B cell (primary cell): ENCODE measurements around the gene RIT2. TPM values are rescaled to one million over a fixed set of nuclear protein-coding genes. Genes with fewer than 3 reads are reported as not detected.

Experiments used
- ATAC-seq: fragments of 200-7000 bp; cut with Tn5 transposase; one replicate; pipeline ENCODE4 v1.10.0; 2021; ENCODE audit warnings: low read depth, mild to moderate bottlenecking, moderate number of reproducible peaks, moderate library complexity
- CTCF ChIA-PET: fragments of 350-600 bp; sonication (Branson Sonifier 250); formaldehyde crosslinking; loops from one replicate; lab custom pipeline; 2021; ENCODE audit warnings: antibody characterized with exemption, inconsistent platforms; lab: Charles Lee
- POLR2A ChIA-PET: fragments of 350-600 bp; sonication (Branson Sonifier 250); formaldehyde crosslinking; loops from one replicate; lab custom pipeline; 2021; ENCODE audit warnings: antibody characterized with exemption; lab: Charles Lee
- DNase-seq: peaks from one replicate; pipeline ENCODE4 v3.0.0; 2013
- H2AFZ ChIP-seq: 2 replicates; pipeline ENCODE4 v1.6.1; 2012; ENCODE audit warnings: mild to moderate bottlenecking, low read depth, low read length; ENCODE audit not compliant: insufficient read depth, poor library complexity, severe bottlenecking
- H3K27ac ChIP-seq, 2 donors: 1 replicate in 1 of 2; 2 replicates in 1 of 2; pipeline ENCODE4 v1.5.1; 2012 to 2013; ENCODE audit warnings: low read length in 2 of 2, mild to moderate bottlenecking in 2 of 2, moderate library complexity in 1 of 2
- H3K27me3 ChIP-seq, 4 experiments: fragments of 200-600 bp in 1 of 4; sonication (generic) in 1 of 4; replicated peaks in 1 of 4; 1 replicate in 2 of 4; 2 replicates in 2 of 4; pipeline versions ENCODE4 v1.6.1 to v1.7.0; 2013 to 2016; ENCODE audit warnings: low read length in 3 of 4, mild to moderate bottlenecking in 2 of 4, mixed read lengths in 1 of 4, moderate library complexity in 1 of 4; ENCODE audit not compliant: insufficient read depth in 4 of 4, control insufficient read depth in 3 of 4; ENCODE audit errors: control extremely low read depth in 1 of 4
- H3K36me3 ChIP-seq, 2 experiments: replicated peaks in 1 of 2; 1 replicate in 1 of 2; 2 replicates in 1 of 2; pipeline versions ENCODE4 v1.6.1 to v1.7.1; 2013; ENCODE audit warnings: low read length in 1 of 2; ENCODE audit not compliant: insufficient read depth in 2 of 2, control insufficient read depth in 1 of 2; ENCODE audit errors: control extremely low read depth in 1 of 2, extremely low read depth in 1 of 2
- H3K4me1 ChIP-seq, 2 donors: fragments of 200-600 bp in 1 of 2; sonication (generic) in 1 of 2; 1 replicate in 1 of 2; 2 replicates in 1 of 2; pipeline versions ENCODE4 v1.5.1 to v1.6.1; 2013 to 2017; ENCODE audit warnings: low read length in 2 of 2; ENCODE audit not compliant: control insufficient read depth in 2 of 2, insufficient read depth in 2 of 2
- H3K4me2 ChIP-seq: replicated peaks from 2 replicates; pipeline ENCODE3; 2012; ENCODE audit warnings: mild to moderate bottlenecking, low read depth, low read length; ENCODE audit not compliant: poor library complexity, severe bottlenecking
- H3K4me3 ChIP-seq, 5 experiments: fragments of 200-600 bp in 1 of 5; sonication (generic) in 1 of 5; 1 replicate in 3 of 5; 2 replicates in 2 of 5; pipeline versions ENCODE4 v1.5.1 to v1.7.0; 2011 to 2016; ENCODE audit warnings: low read length in 4 of 5, mild to moderate bottlenecking in 4 of 5, low read depth in 2 of 5, control low read depth in 1 of 5, moderate library complexity in 1 of 5; ENCODE audit not compliant: insufficient read depth in 1 of 5; ENCODE audit errors: control extremely low read depth in 1 of 5, extremely low read depth in 1 of 5
- H3K79me2 ChIP-seq: fragments of 200-600 bp; sonication (generic); one replicate; pipeline ENCODE4 v1.6.0; 2016; ENCODE audit warnings: low read length; ENCODE audit not compliant: control insufficient read depth, insufficient read depth
- H3K9ac ChIP-seq: fragments of 200-600 bp; sonication (generic); 2 replicates; pipeline ENCODE4 v1.6.1; 2017; ENCODE audit warnings: mild to moderate bottlenecking, low read length, moderate library complexity
- H3K9me3 ChIP-seq, 3 donors: one replicate each; pipeline versions ENCODE4 v1.6.1 to v1.7.1; 2013; ENCODE audit warnings: low read length in 2 of 3; ENCODE audit not compliant: control insufficient read depth in 2 of 3, insufficient read depth in 1 of 3; ENCODE audit errors: control extremely low read depth in 1 of 3
- H4K20me1 ChIP-seq: 2 replicates; pipeline ENCODE4 v1.6.0; 2012; ENCODE audit warnings: mild to moderate bottlenecking, low read length; ENCODE audit not compliant: insufficient read depth, control insufficient read depth, poor library complexity, severe bottlenecking
- H3K27ac Mint-ChIP-seq: one replicate; pipeline ENCODE4 v1.8.0; 2021; ENCODE audit warnings: mixed read lengths
- H3K27me3 Mint-ChIP-seq: one replicate; pipeline ENCODE4 v1.8.0; 2021; ENCODE audit warnings: mixed read lengths
- H3K4me1 Mint-ChIP-seq: one replicate; pipeline ENCODE4 v1.8.0; 2021; ENCODE audit warnings: mixed read lengths
- H3K4me3 Mint-ChIP-seq: one replicate; pipeline ENCODE4 v1.8.0; 2021; ENCODE audit warnings: mixed read lengths
- H3K9me3 Mint-ChIP-seq: one replicate; pipeline ENCODE4 v1.8.0; 2022; ENCODE audit warnings: mixed read lengths; ENCODE audit not compliant: insufficient read depth
- CTCF ChIP-seq: fragments of 200-600 bp; IDR thresholded peaks from one replicate; pipeline ENCODE4 v1.8.0; 2022; ENCODE audit warnings: antibody characterized with exemption, mild to moderate bottlenecking
- EZH2 ChIP-seq: IDR thresholded peaks from 2 replicates; pipeline ENCODE4 v1.6.1; 2012; ENCODE audit warnings: borderline replicate concordance, low read depth, mild to moderate bottlenecking, moderate library complexity, low read length; ENCODE audit not compliant: insufficient read depth, poor library complexity, severe bottlenecking
- WGBS: methylation state at CpG from one replicate; pipeline ENCODE4 v1.1.5; 2013; ENCODE audit warnings: missing lambda C conversion rate; ENCODE audit not compliant: insufficient coverage; 5-methylcytosine and 5-hydroxymethylcytosine counted together
- intact Hi-C: fragments of 100-400 bp; cut with micrococcal nuclease; formaldehyde crosslinking; loops from one replicate; pipeline ENCODE4 v1.10.0; 2022
- polyA plus RNA-seq: library from polyadenylated mRNA; depleted of rRNA; stranded (reverse); fragments of >200 nt; gene quantifications from 2 replicates; pipeline ENCODE4 v1.2.3, GENCODE V29; 2012
- total RNA-seq, 2 donors: library from RNA; stranded (reverse); fragments of 120-200 nt in 1 of 2; gene quantifications; 1 replicate in 1 of 2; 2 replicates in 1 of 2; pipeline versions ENCODE4 v1.2.3 to v1.2.4, GENCODE V29; 2013 to 2022

The RIT2 gene
- total and polyA plus RNA-seq, 2 donors (not counting 1 experiment from before 2014, with no cell fraction given) = not detected

DNA sequence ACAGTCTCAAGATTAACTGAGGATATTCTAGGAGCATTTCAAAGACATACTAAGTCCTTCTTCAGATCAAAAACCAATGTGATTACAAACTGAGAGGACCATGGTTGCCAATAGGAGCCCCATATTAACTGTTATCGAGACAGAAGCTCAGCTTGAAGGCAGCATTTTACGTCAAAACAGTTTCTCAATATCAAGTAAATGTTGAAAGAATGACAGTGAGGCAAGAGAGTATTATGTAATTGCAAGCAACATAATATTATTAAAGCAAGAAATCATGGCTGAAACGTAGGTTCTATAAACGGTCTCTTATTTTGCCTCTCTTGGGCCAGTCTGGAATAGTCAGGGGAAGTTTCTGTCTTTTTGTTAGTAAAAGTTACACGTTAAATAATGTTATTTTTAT, 22.9 kb downstream of the RIT2 start:
- Histone ChIP-seq H3K9ac (no peak overlapping the region), H2AFZ (no peak overlapping the region), H3K4me1 (no peaks in the 10 kb centered on the region), H3K36me3 (no peaks in the 10 kb centered on the region), H3K4me2 (no peak overlapping the region), H3K9me3 (no peaks in the 10 kb centered on the region), H3K27ac (no peak overlapping the region), H3K27me3 (no peaks in the 10 kb centered on the region), H3K79me2 (no peaks in the 10 kb centered on the region), H4K20me1 (no peaks in the 10 kb centered on the region), H3K4me3 (no peak overlapping the region)
- Mint-ChIP-seq H3K27ac (no peak overlapping the region), H3K4me1 (no peaks in the 10 kb centered on the region), H3K4me3 (no peak overlapping the region), H3K27me3 (no peaks in the 10 kb centered on the region), H3K9me3 (peaks cover 2% of the 10 kb centered on the region)
- TF ChIP-seq EZH2 (no peak), CTCF (no peak)
- ATAC-seq = no peak
- CTCF ChIA-PET = no interaction called here
- POLR2A ChIA-PET = no interaction called here
- intact Hi-C loops = no loop called here
- no CpG with 5 or more reads among the region's 5 CpGs for WGBS
- DNase-seq = no peak

- no peak overlapping the region for H2AFZ ChIP-seq
- no peaks in the 10 kb centered on the region for H4K20me1 ChIP-seq
- ChIA-PET CTCF (no interaction called here), POLR2A (no interaction called here)
- H3K27me3 ChIP-seq = no peaks in the 10 kb centered on the region
- H3K36me3 ChIP-seq = no peaks in the 10 kb centered on the region
- TF ChIP-seq CTCF (no peak), EZH2 (no peak)
- DNase-seq (no peak), ATAC-seq (no peak)
- no peaks in the 10 kb centered on the region for H3K4me1 ChIP-seq
- H3K4me2 ChIP-seq = no peak overlapping the region
- H3K4me3 Mint-ChIP-seq = no peak overlapping the region
- intact Hi-C loops = no loop called here
- H3K4me1 Mint-ChIP-seq = no peaks in the 10 kb centered on the region
- H3K9me3 ChIP-seq = no peaks in the 10 kb centered on the region
- H3K27me3 Mint-ChIP-seq = no peaks in the 10 kb centered on the region
- H3K27ac Mint-ChIP-seq = no peak overlapping the region
- no peak overlapping the region for H3K27ac ChIP-seq
- no peak overlapping the region for H3K9ac ChIP-seq
- no peaks in the 10 kb centered on the region for H3K79me2 ChIP-seq
- H3K9me3 Mint-ChIP-seq = peaks cover 2% of the 10 kb centered on the region
- no peak overlapping the region for H3K4me3 ChIP-seq
Measured at GRCh38 chr18:43081396-43081795, 34.1 kb downstream of the RIT2 start.
